Colonic mucosa (tissue), 4 donors: ENCODE data around the gene F8. TPM values are rescaled to one million over a fixed set of nuclear protein-coding genes. Genes with fewer than 3 reads are reported as not detected.
"Not testable (repeated sequence)": the region's sequence is repeated elsewhere in the genome, so short reads cannot be mapped to it uniquely, and the experiment has no call there.

Source experiments
- DNase-seq: peaks from one replicate; pipeline ENCODE4 v3.0.0-alpha.2; 2020
- H3K27ac ChIP-seq: fragments of 200-600 bp; one replicate; pipeline ENCODE4 v1.8.0; 2021
- H3K27me3 ChIP-seq: fragments of 200-600 bp; one replicate; pipeline ENCODE4 v1.8.0; 2021
- H3K36me3 ChIP-seq: fragments of 200-600 bp; one replicate; pipeline ENCODE4 v1.8.0; 2021
- H3K4me1 ChIP-seq: fragments of 200-600 bp; one replicate; pipeline ENCODE4 v1.8.0; 2021; ENCODE audit warnings: mild to moderate bottlenecking
- H3K4me3 ChIP-seq: fragments of 200-600 bp; one replicate; pipeline ENCODE4 v1.8.0; 2021
- H3K9ac ChIP-seq, 2 donors: one replicate each; pipeline ENCODE4 v1.7.0; 2013; ENCODE audit warnings: control low read depth in 2 of 2, low read depth in 2 of 2, low read length in 2 of 2
- H3K9me3 ChIP-seq: fragments of 200-600 bp; one replicate; pipeline ENCODE4 v1.8.0; 2021
- CTCF ChIP-seq: fragments of 200-600 bp; IDR thresholded peaks from one replicate; pipeline ENCODE4 v1.8.0; 2022; ENCODE audit warnings: antibody characterized with exemption, mild to moderate bottlenecking
- intact Hi-C: fragments of 100-400 bp; cut with DNase I; formaldehyde crosslinking; loops from one replicate; pipeline ENCODE4 v1.14.1; 2022
- total RNA-seq, 2 donors: library from RNA; stranded (reverse); fragmentation: NEBNext Ultra II Directional in 1 of 2; extraction: Animal tissue kit (Norgen Biotek cat#: 25700) in 1 of 2; gene quantifications; one replicate each; pipeline ENCODE4 v1.2.1, GENCODE V29; 2021
- donor health status: healthy.
- donor health status: DM: no; HTN: no; CAD: no.
- donor health status: DM: no; HTN: no; CAD: no.

Gene F8
- total RNA-seq, 2 donors from 2014 or later = 2.3 to 3.5 TPM

DNA sequence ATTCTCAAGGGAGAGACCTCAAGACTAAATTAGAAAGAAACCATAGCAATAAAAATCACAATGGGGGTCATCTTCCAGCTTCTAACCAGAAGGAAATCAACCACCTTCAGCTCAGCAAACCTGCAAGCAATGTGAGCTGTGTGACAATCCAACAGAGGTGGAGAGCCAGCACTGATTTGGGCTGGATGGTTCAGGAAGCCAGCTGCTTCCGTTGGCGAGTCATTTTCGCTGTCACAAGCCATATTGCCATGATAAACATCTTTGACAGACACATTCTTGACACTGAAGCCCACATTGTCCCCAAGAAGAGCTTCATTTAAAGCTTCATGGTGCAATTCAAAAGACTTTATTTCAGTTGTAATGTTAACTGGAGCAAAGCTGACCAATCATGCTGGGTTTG, 113.7 kb downstream of the F8 start:
- Histone ChIP-seq H3K4me1 (no peaks in the 10 kb centered on the region), H3K27ac (no peak overlapping the region), H3K27me3 (no peaks in the 10 kb centered on the region), H3K4me3 (no peak overlapping the region), H3K9me3 (no peaks in the 10 kb centered on the region), H3K9ac (no peak overlapping the region), H3K36me3 (no peaks in the 10 kb centered on the region)
- no peak for DNase-seq
- no peak for TF ChIP-seq CTCF
- intact Hi-C loops = no loop called here

GRCh38 chrX:154902408-154902807, 120.1 kb downstream of the F8 start:
- no peak overlapping the region for H3K4me3 ChIP-seq
- H3K36me3 ChIP-seq = no peaks in the 10 kb centered on the region
- no peaks in the 10 kb centered on the region for H3K4me1 ChIP-seq
- no peak overlapping the region for H3K9ac ChIP-seq
- intact Hi-C loops = no loop called here
- DNase-seq = no peak
- H3K27me3 ChIP-seq = no peaks in the 10 kb centered on the region
- no peaks in the 10 kb centered on the region for H3K9me3 ChIP-seq
- no peak for TF ChIP-seq CTCF
- no peak overlapping the region for H3K27ac ChIP-seq

DNA sequence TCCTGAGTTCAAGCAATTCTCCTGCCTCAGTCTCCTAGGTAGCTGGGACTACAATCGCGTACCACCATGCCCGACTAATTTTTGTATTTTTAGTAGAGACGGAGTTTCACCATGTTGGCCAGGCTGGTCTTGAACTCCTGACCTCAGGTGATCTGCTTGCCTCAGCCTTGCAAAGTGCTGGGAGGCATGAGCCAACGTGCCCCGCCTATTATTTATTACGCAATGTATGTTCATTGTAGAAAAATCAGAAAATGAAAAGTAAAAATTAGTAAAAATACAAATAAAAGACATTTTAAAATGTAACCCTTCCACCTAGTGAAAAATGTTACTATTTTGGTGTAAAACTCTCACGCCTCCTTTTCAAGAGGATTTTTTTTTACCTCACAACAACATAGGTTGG, 122.2 kb downstream of the F8 start:
- Histone ChIP-seq H3K27ac (no peak overlapping the region), H3K4me1 (no peaks in the 10 kb centered on the region), H3K9me3 (no peaks in the 10 kb centered on the region), H3K27me3 (no peaks in the 10 kb centered on the region), H3K36me3 (no peaks in the 10 kb centered on the region), H3K4me3 (no peak overlapping the region), H3K9ac (no peak overlapping the region)
- TF ChIP-seq CTCF = no peak
- no peak for DNase-seq
- intact Hi-C loops = no loop called here

- no peaks in the 10 kb centered on the region for H3K27me3 ChIP-seq
- H3K4me1 ChIP-seq = no peaks in the 10 kb centered on the region
- intact Hi-C loops = no loop called here
- no peak for TF ChIP-seq CTCF
- no peak overlapping the region for H3K27ac ChIP-seq
- DNase-seq = no peak
- no peaks in the 10 kb centered on the region for H3K9me3 ChIP-seq
- H3K9ac ChIP-seq = no peak overlapping the region
- no peaks in the 10 kb centered on the region for H3K36me3 ChIP-seq
- no peak overlapping the region for H3K4me3 ChIP-seq
Measured at GRCh38 chrX:154892296-154892695, 130.2 kb downstream of the F8 start.

GRCh38 chrX:154890990-154891639, 131.4 kb downstream of the F8 start:
- Histone ChIP-seq H3K36me3 (no peaks in the 10 kb centered on the region), H3K9me3 (no peaks in the 10 kb centered on the region), H3K27ac (no peak overlapping the region), H3K9ac (no peak overlapping the region), H3K27me3 (no peaks in the 10 kb centered on the region), H3K4me1 (no peaks in the 10 kb centered on the region), H3K4me3 (no peak overlapping the region)
- TF ChIP-seq CTCF = no peak
- DNase-seq = no peak
- intact Hi-C loops = no loop called here

DNA sequence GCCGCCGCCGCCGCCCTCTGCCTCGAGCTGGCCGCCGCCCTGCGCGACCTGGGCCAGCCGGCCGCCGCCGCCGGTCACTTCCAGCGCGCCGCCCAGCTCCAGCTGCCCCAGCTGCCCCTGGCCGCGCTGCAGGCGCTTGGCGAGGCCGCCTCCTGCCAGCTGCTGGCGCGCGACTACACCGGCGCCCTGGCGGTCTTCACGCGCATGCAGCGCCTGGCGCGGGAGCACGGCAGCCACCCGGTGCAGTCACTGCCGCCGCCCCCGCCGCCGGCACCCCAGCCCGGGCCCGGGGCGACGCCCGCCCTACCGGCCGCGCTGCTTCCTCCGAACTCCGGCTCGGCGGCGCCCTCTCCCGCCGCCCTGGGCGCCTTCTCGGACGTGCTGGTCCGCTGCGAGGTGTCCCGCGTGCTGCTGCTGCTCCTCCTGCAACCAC, 135.7 kb downstream of the F8 start:
- intact Hi-C loops, DNase-seq, H3K9me3 ChIP-seq, H3K4me1 ChIP-seq, H3K9ac ChIP-seq, H3K27ac ChIP-seq, H3K36me3 ChIP-seq, H3K27me3 ChIP-seq, H3K4me3 ChIP-seq: not testable (repeated sequence)

GRCh38 chrX:154886069-154886788, 136.3 kb downstream of the F8 start, which contains the start of gene F8A1:
Gene F8A1 (plus strand): TSS chrX:154886355. CDS start chrX:154886375, 20 bp downstream.
- H3K9ac ChIP-seq, H3K27me3 ChIP-seq, DNase-seq, H3K4me3 ChIP-seq, H3K27ac ChIP-seq, H3K9me3 ChIP-seq, intact Hi-C loops, H3K4me1 ChIP-seq, H3K36me3 ChIP-seq: not testable (repeated sequence)

GRCh38 chrX:154885549-154885948, 137.0 kb downstream of the F8 start:
- H3K4me3 ChIP-seq, H3K27me3 ChIP-seq, H3K27ac ChIP-seq, H3K4me1 ChIP-seq, intact Hi-C loops, DNase-seq, H3K9me3 ChIP-seq, H3K9ac ChIP-seq, H3K36me3 ChIP-seq: not testable (repeated sequence)

DNA sequence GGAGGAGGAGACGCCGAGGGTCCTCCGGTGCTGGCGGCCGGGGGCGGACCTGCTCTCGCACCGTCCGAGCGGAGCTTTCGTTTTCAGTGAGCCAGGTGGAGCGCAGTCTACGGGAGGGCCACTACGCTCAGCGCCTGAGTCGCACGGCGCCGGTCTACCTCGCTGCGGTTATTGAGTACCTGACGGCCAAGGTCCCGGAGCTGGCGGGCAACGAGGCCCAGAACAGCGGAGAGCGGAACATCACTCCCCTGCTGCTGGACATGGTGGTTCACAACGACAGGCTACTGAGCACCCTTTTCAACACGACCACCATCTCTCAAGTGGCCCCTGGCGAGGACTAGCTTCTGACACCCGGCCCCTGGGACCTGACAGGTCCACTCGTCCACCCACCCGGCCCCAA, 137.5 kb downstream of the F8 start:
- H3K36me3 ChIP-seq, DNase-seq, H3K9me3 ChIP-seq, intact Hi-C loops, H3K4me1 ChIP-seq, H3K9ac ChIP-seq, H3K27ac ChIP-seq, H3K4me3 ChIP-seq, H3K27me3 ChIP-seq: not testable (repeated sequence)
